DMS79 treated with DMSO at 0.1 percent for 48 hours (cell line): ENCODE measurements around the gene DNPEP.
"Not testable (repeated sequence)": the region's sequence is repeated elsewhere in the genome, so short reads cannot be mapped to it uniquely, and the experiment has no call there.

Experiments used
- DNase-seq: peaks from one replicate; lab custom pipeline; 2025; lab: John Stamatoyannopoulos, UW

The DNPEP gene

GRCh38 chr2:219419331-219420197 is 31.9 kb upstream of the DNPEP start:
- no peak for DNase-seq

- no peak for DNase-seq
These were observed 31.3 kb upstream of the DNPEP start for GRCh38 chr2:219419012-219419324.

- no peak for DNase-seq
These were observed 30.7 kb upstream of the DNPEP start, which contains the start of gene DES for GRCh38 chr2:219418155-219419011. Gene DES, plus strand, starts transcription at chr2:219418377. Its CDS starts 86 bp downstream, at chr2:219418463.

GRCh38 chr2:219417374-219417773 is 29.7 kb upstream of the DNPEP start:
- DNase-seq, result no peak

- DNase-seq, result no peak
These were observed 29.2 kb upstream of the DNPEP start for GRCh38 chr2:219416938-219417337.

GRCh38 chr2:219416235-219416602 is 28.5 kb upstream of the DNPEP start:
- DNase-seq, result no peak

- no peak for DNase-seq
These were observed 28.0 kb upstream of the DNPEP start for GRCh38 chr2:219415580-219416234.

- no peak for DNase-seq
These were observed 27.1 kb upstream of the DNPEP start for GRCh38 chr2:219414857-219415256.

GRCh38 chr2:219410390-219410789 is 22.7 kb upstream of the DNPEP start:
- no peak for DNase-seq

- DNase-seq, result no peak
These were observed 21.9 kb upstream of the DNPEP start for GRCh38 chr2:219409619-219410018.

GRCh38 chr2:219408631-219409030 is 20.9 kb upstream of the DNPEP start:
- DNase-seq, result no peak

GRCh38 chr2:219408204-219408603 is 20.5 kb upstream of the DNPEP start:
- no peak for DNase-seq

- DNase-seq, result not testable (repeated sequence)
These were observed 19.6 kb upstream of the DNPEP start for GRCh38 chr2:219407343-219407742.

GRCh38 chr2:219406861-219407230 is 19.1 kb upstream of the DNPEP start:
- no peak for DNase-seq

- DNase-seq, result no peak
These were observed 18.5 kb upstream of the DNPEP start for GRCh38 chr2:219405958-219406860.

GRCh38 chr2:219405451-219405850 is 17.7 kb upstream of the DNPEP start:
- no peak for DNase-seq

GRCh38 chr2:219404954-219405353 is 17.2 kb upstream of the DNPEP start:
- DNase-seq, result no peak

- no peak for DNase-seq
These were observed 16.7 kb upstream of the DNPEP start for GRCh38 chr2:219404291-219404910.

- no peak for DNase-seq
These were observed 16.1 kb upstream of the DNPEP start for GRCh38 chr2:219403861-219404260.

- peak; percentile 68 for DNase-seq
These were observed 15.2 kb upstream of the DNPEP start for GRCh38 chr2:219402665-219403515.
